Lung (tissue), 12 donors: ENCODE data around the gene ATP1A1. TPM values are rescaled to one million over a fixed set of nuclear protein-coding genes. Genes with fewer than 3 reads are reported as not detected.

ENCODE experiments used
- ATAC-seq: fragments of 200-7000 bp; cut with Tn5 transposase; one replicate; pipeline ENCODE4 v1.9.1; 2020; ENCODE audit warnings: moderate number of reproducible peaks; ENCODE audit not compliant: insufficient read depth, low FRiP score
- DNase-seq, 3 donors: peaks; one replicate each; pipeline ENCODE4 v3.0.0-alpha.2; 2013 to 2017
- H3K27ac ChIP-seq, 2 donors: one replicate each; pipeline ENCODE4 v1.5.1; 2013; ENCODE audit warnings: mild to moderate bottlenecking in 2 of 2, moderate library complexity in 2 of 2, control low read depth in 1 of 2, inconsistent platforms in 1 of 2, low read depth in 1 of 2, low read length in 1 of 2
- H3K27me3 ChIP-seq, 3 donors: one replicate each; pipeline ENCODE4 v1.5.1; 2013; ENCODE audit warnings: low read length in 2 of 3; ENCODE audit not compliant: control insufficient read depth in 3 of 3, insufficient read depth in 3 of 3
- H3K36me3 ChIP-seq, 4 donors: one replicate each; pipeline ENCODE4 v1.5.1; 2013; ENCODE audit warnings: low read length in 4 of 4, mild to moderate bottlenecking in 1 of 4, moderate library complexity in 1 of 4; ENCODE audit not compliant: control insufficient read depth in 4 of 4, insufficient read depth in 4 of 4
- H3K4me1 ChIP-seq, 5 donors: one replicate each; pipeline ENCODE4 v1.5.1; 2013; ENCODE audit warnings: low read length in 5 of 5, mild to moderate bottlenecking in 2 of 5, moderate library complexity in 1 of 5; ENCODE audit not compliant: control insufficient read depth in 5 of 5, insufficient read depth in 5 of 5
- H3K4me3 ChIP-seq: one replicate; pipeline ENCODE4 v1.5.1; 2013; ENCODE audit warnings: mild to moderate bottlenecking, control low read depth, moderate library complexity
- H3K9ac ChIP-seq, 2 donors: one replicate each; pipeline ENCODE4 v1.5.1; 2013; ENCODE audit warnings: low read length in 2 of 2, control low read depth in 1 of 2; ENCODE audit not compliant: insufficient read depth in 1 of 2
- H3K9me3 ChIP-seq, 4 donors: one replicate each; pipeline ENCODE4 v1.5.1; 2013; ENCODE audit warnings: low read length in 3 of 4, mild to moderate bottlenecking in 1 of 4, moderate library complexity in 1 of 4; ENCODE audit not compliant: control insufficient read depth in 4 of 4, insufficient read depth in 3 of 4
- CTCF ChIP-seq: IDR thresholded peaks from 2 replicates; pipeline ENCODE4 v1.5.1; 2012; ENCODE audit warnings: mild to moderate bottlenecking; ENCODE audit errors: control extremely low read depth, extremely low read depth
- WGBS, 2 donors: extraction: QIAGEN DNeasy Blood & Tissue Kit; methylation state at CpG; one replicate each; pipeline ENCODE4 v1.1.7; 2013; 5-methylcytosine and 5-hydroxymethylcytosine counted together
- polyA plus RNA-seq, 2 donors: library from polyadenylated mRNA; stranded (reverse); fragments of 200-250 nt; gene quantifications; one replicate each; pipeline ENCODE4 v1.2.1, GENCODE V29; 2013
- total RNA-seq, 2 donors: library from RNA; depleted of rRNA in 1 of 2; stranded (reverse); fragments of >200 nt in 1 of 2; gene quantifications; one replicate each; pipeline ENCODE4 v1.2.1, GENCODE V29; 2014 to 2021
- donor health status: control.
- donor health status: control.
- donor health status: Bipolar disorder and iron deficiency.
- donor health status: healthy.
- donor health status: DM: yes; HTN: yes; CAD: no.

The ATP1A1 gene
- total and polyA plus RNA-seq, 4 donors: 320 to 715 (median 612) TPM

DNA sequence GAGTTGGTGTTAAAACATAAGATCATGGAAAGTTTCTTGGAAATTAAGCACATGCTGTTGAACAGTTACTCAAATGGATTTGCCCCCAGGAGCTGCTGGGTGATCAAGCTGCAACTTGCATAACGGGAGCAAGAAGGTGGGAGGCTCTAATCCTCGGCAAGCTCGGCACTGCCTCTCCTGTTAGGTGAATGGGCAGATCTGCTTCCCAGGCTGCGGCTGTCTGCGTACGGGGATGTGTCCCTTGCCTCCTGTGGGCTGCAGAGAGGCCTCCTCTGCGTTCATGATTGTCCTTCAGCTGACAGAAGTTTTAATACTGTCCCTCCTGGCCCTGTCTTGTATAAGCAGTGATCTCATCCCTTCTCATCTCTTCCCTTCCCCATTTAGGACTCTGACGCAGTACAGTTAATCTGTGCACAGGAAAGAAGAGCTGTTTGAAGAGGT lies 36.7 kb downstream of the ATP1A1 start:
- H3K27me3 ChIP-seq: no peaks in the 10 kb centered on the region
- no peak overlapping the region for H3K27ac ChIP-seq
- no peak overlapping the region for H3K4me3 ChIP-seq
- ATAC-seq (no peak), DNase-seq (no peak)
- no peak overlapping the region for H3K9ac ChIP-seq
- H3K4me1 ChIP-seq: peaks cover 0 to 1% (median 0%) of the 10 kb centered on the region in 5 donors
- no peak for TF ChIP-seq CTCF
- H3K9me3 ChIP-seq: no peaks in the 10 kb centered on the region
- WGBS, 2 donors: 90 to 94% methylated on average over 8 of the region's 8 CpGs
- H3K36me3 ChIP-seq: peaks cover 6 to 26% (median 14%) of the 10 kb centered on the region in 4 donors

DNA sequence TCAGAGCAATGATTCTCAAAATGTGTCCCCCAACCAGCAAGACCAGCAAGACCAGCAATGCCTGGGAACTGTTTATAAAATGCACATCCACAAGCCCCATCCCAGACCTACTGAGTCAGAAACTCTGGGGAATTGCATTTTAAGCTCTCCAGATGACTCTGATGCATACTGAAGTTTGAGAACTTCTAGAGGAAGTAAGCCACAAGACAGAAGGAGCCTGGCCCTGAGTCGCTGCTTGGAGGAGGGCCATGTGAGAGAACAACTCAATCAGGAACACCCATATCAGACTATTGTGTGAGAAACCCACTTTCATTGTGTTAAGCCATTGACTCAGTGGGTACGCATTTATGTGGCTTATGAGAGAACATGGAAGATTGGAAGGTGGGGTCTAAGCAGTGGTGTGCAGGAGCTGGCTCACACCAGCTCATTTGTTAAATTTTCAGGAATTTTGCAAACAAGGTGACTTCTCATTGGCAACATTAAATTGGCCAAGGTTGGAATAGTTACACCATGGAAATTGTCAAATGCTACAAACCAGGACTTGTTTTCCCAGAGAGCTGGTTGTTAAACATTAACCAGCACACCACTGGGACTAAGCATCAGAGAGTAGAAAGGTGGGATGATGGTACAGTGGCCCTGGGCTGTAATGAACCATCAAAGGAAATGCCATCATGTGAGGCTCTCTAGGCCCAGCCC lies 38.9 kb downstream of the ATP1A1 start:
- WGBS, 2 donors: 80 to 94% methylated on average over 2 of the region's 2 CpGs
- H3K27ac ChIP-seq: peak overlapping the region in 1 of 2 donors; percentile 53
- H3K9ac ChIP-seq: no peak overlapping the region
- no peak overlapping the region for H3K4me3 ChIP-seq
- peaks cover 0 to 10% (median 1%) of the 10 kb centered on the region in 4 donors for H3K36me3 ChIP-seq
- DNase-seq (no peak), ATAC-seq (no peak)
- no peak for TF ChIP-seq CTCF
- H3K9me3 ChIP-seq: no peaks in the 10 kb centered on the region
- no peaks in the 10 kb centered on the region for H3K27me3 ChIP-seq
- peaks cover 0 to 6% (median 1%) of the 10 kb centered on the region in 5 donors for H3K4me1 ChIP-seq

DNA sequence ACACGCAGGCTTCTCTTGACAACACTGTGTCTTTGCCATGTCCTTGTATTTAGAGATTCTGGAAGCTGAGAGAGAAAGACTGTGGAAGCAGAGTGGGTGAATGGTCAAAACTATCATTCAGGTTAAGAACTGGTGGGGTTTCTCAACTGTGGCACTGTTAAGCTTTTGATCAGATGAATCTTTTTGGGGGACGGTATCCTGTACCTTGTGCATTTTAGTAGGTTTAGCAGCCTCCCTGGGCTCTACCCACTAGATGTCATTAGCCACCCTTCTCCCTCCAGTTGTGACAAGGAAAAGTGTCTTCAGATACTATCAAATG lies 39.4 kb downstream of the ATP1A1 start:
- Histone ChIP-seq H3K4me3 (no peak overlapping the region), H3K27me3 (no peaks in the 10 kb centered on the region), H3K4me1 (peaks cover 0 to 6% (median 3%) of the 10 kb centered on the region in 5 donors), H3K36me3 (peaks cover 0 to 5% (median under 1%) of the 10 kb centered on the region in 4 donors), H3K9ac (no peak overlapping the region), H3K9me3 (no peaks in the 10 kb centered on the region), H3K27ac (peak overlapping the region in 1 of 2 donors; percentile 53)
- TF ChIP-seq CTCF: no peak
- no peak for ATAC-seq
- DNase-seq: no peak
- 95 to 96% methylated on average over 2 of the region's 2 CpGs for WGBS, 2 donors

GRCh38 chr1:116412898-116413297 lies 39.9 kb downstream of the ATP1A1 start:
- peaks cover 0 to 11% (median 6%) of the 10 kb centered on the region in 5 donors for H3K4me1 ChIP-seq
- no peaks in the 10 kb centered on the region for H3K9me3 ChIP-seq
- no peak for DNase-seq
- no peak overlapping the region for H3K4me3 ChIP-seq
- H3K27me3 ChIP-seq: no peaks in the 10 kb centered on the region
- 77 to 91% methylated on average over 3 of the region's 3 CpGs for WGBS, 2 donors
- peaks cover 0 to 1% (median under 1%) of the 10 kb centered on the region in 4 donors for H3K36me3 ChIP-seq
- no peak for ATAC-seq
- H3K9ac ChIP-seq: no peak overlapping the region
- H3K27ac ChIP-seq: no peak overlapping the region
- TF ChIP-seq CTCF: no peak
